Type B pancreatic cell (in vitro differentiated cells): ENCODE measurements around the gene KRCC1. TPM values are rescaled to one million over a fixed set of nuclear protein-coding genes. Genes with fewer than 3 reads are reported as not detected.
A peak's percentile ranks its signal among the peaks of the same experiment; 100 is the strongest.

Experiments used
- DNase-seq: peaks from one replicate; pipeline ENCODE4 v3.0.0; 2021; ENCODE audit warnings: mixed read lengths; ENCODE audit not compliant: unreplicated experiment; ENCODE audit errors: extremely low spot score
- H3K27ac Mint-ChIP-seq: 2 replicates; pipeline ENCODE4 v1.8.0; 2021; ENCODE audit warnings: mild to moderate bottlenecking, mixed read lengths
- H3K27me3 Mint-ChIP-seq: 2 replicates; pipeline ENCODE4 v1.8.0; 2021; ENCODE audit warnings: mixed read lengths
- H3K36me3 Mint-ChIP-seq: 2 replicates; pipeline ENCODE4 v1.8.0; 2021; ENCODE audit warnings: mixed read lengths
- H3K4me1 Mint-ChIP-seq: one replicate; pipeline ENCODE4 v1.8.0; 2021; ENCODE audit warnings: mixed read lengths; ENCODE audit not compliant: unreplicated experiment
- H3K4me3 Mint-ChIP-seq: 2 replicates; pipeline ENCODE4 v1.8.0; 2021; ENCODE audit warnings: mild to moderate bottlenecking, mixed read lengths
- H3K9me3 Mint-ChIP-seq: 2 replicates; pipeline ENCODE4 v1.8.0; 2021; ENCODE audit warnings: mixed read lengths
- CTCF ChIP-seq: fragments of 200-600 bp; sonication (generic); conservative IDR thresholded peaks from 2 replicates; pipeline ENCODE4 v1.5.0; 2021; ENCODE audit warnings: antibody characterized with exemption, mild to moderate bottlenecking
- total RNA-seq: library from RNA; stranded (reverse); gene quantifications from 2 replicates; pipeline ENCODE4 v1.2.1, GENCODE V29; 2021; ENCODE audit warnings: low replicate concordance

KRCC1 gene
- total RNA-seq, 1 donor from 2014 or later = 18.6 TPM

GRCh38 chr2:88016960-88017779 is 38.4 kb downstream of the KRCC1 start:
- H3K4me1 Mint-ChIP-seq = peaks cover 20% of the 10 kb centered on the region
- H3K27me3 Mint-ChIP-seq = peaks cover 10% of the 10 kb centered on the region
- H3K36me3 Mint-ChIP-seq = no peaks in the 10 kb centered on the region
- TF ChIP-seq CTCF = peak; percentile 14
- peak overlapping the region; percentile 98 for H3K27ac Mint-ChIP-seq
- H3K9me3 Mint-ChIP-seq = no peaks in the 10 kb centered on the region
- DNase-seq = no peak
- H3K4me3 Mint-ChIP-seq = peak overlapping the region; percentile 99

GRCh38 chr2:88016086-88016959 is 39.3 kb downstream of the KRCC1 start, which contains the start of gene RNU2-63P:
TSS of gene RNU2-63P (minus strand) at chr2:88016547.
- peak; percentile 30 for TF ChIP-seq CTCF
- no peaks in the 10 kb centered on the region for H3K36me3 Mint-ChIP-seq
- peaks cover 20% of the 10 kb centered on the region for H3K4me1 Mint-ChIP-seq
- peaks cover 10% of the 10 kb centered on the region for H3K27me3 Mint-ChIP-seq
- peak within 1 kb of the TSS; percentile 98 for H3K27ac Mint-ChIP-seq
- no peaks in the 10 kb centered on the region for H3K9me3 Mint-ChIP-seq
- peak within 1 kb of the TSS; percentile 99 for H3K4me3 Mint-ChIP-seq
- peak; percentile 85 for DNase-seq

- Mint-ChIP-seq H3K27ac (no peak overlapping the region), H3K27me3 (no peaks in the 10 kb centered on the region), H3K36me3 (no peaks in the 10 kb centered on the region), H3K4me1 (peaks cover 2% of the 10 kb centered on the region), H3K9me3 (no peaks in the 10 kb centered on the region), H3K4me3 (no peak overlapping the region)
- TF ChIP-seq CTCF = no peak
- DNase-seq = no peak
These were observed 44.6 kb downstream of the KRCC1 start for GRCh38 chr2:88011011-88011410.

- Mint-ChIP-seq H3K4me1 (no peaks in the 10 kb centered on the region), H3K27ac (no peak overlapping the region), H3K9me3 (no peaks in the 10 kb centered on the region), H3K36me3 (no peaks in the 10 kb centered on the region), H3K4me3 (no peak overlapping the region), H3K27me3 (no peaks in the 10 kb centered on the region)
- TF ChIP-seq CTCF = no peak
- no peak for DNase-seq
These were observed 45.4 kb downstream of the KRCC1 start for GRCh38 chr2:88010136-88010535.

GRCh38 chr2:88006912-88007439 is 48.6 kb downstream of the KRCC1 start:
- DNase-seq = no peak
- H3K9me3 Mint-ChIP-seq = no peaks in the 10 kb centered on the region
- no peaks in the 10 kb centered on the region for H3K36me3 Mint-ChIP-seq
- peaks cover 2% of the 10 kb centered on the region for H3K27me3 Mint-ChIP-seq
- no peak for TF ChIP-seq CTCF
- H3K4me3 Mint-ChIP-seq = no peak overlapping the region
- H3K27ac Mint-ChIP-seq = no peak overlapping the region
- H3K4me1 Mint-ChIP-seq = peaks cover under 1% of the 10 kb centered on the region
